ENCODE data around the gene PRDM16. TPM values are rescaled to one million over a fixed set of nuclear protein-coding genes. Genes with fewer than 3 reads are reported as not detected.

Gene PRDM16
- total and polyA plus RNA-seq, 4 donors = 5.0 to 80.7 (median 41.5) TPM

GRCh38 chr1:3479511-3480368 is 410.7 kb downstream of the PRDM16 start:
- H3K9me3 ChIP-seq (ENCODE audit: control insufficient read depth, low read length) = no peaks in the 10 kb centered on the region
- no peaks in the 10 kb centered on the region for H3K27me3 ChIP-seq (ENCODE audit: control insufficient read depth in 1 of 2, insufficient read depth in 2 of 2, low read length in 1 of 2)
- ATAC-seq (ENCODE audit: low FRiP score) = no peak
- no peaks in the 10 kb centered on the region for H3K36me3 ChIP-seq (ENCODE audit: control insufficient read depth in 1 of 2, insufficient read depth in 2 of 2, low read length in 1 of 2)
- no peak for DNase-seq
- no peak overlapping the region for H3K27ac ChIP-seq (ENCODE audit: low read depth in 1 of 2, low read length in 2 of 2)
- no peak overlapping the region for H3K4me3 ChIP-seq (ENCODE audit: low read length in 2 of 2)
- 53 to 64% methylated on average over 30 of the region's 30 CpGs for WGBS, 2 donors
- intact Hi-C loops (cut with DNase I) = no loop called here
- no peaks in the 10 kb centered on the region for H3K4me1 ChIP-seq (ENCODE audit: control insufficient read depth in 1 of 2, insufficient read depth in 2 of 2, low read length in 2 of 2)

GRCh38 chr1:3480369-3480719 is 411.3 kb downstream of the PRDM16 start:
- no peak overlapping the region for H3K27ac ChIP-seq (ENCODE audit: low read depth in 1 of 2, low read length in 2 of 2)
- intact Hi-C loops (cut with DNase I) = no loop called here
- no peaks in the 10 kb centered on the region for H3K4me1 ChIP-seq (ENCODE audit: control insufficient read depth in 1 of 2, insufficient read depth in 2 of 2, low read length in 2 of 2)
- WGBS, 2 donors = 29 to 38% methylated on average over 15 to 21 of the region's 21 CpGs
- H3K4me3 ChIP-seq (ENCODE audit: low read length in 2 of 2) = no peak overlapping the region
- DNase-seq (no peak), ATAC-seq (ENCODE audit: low FRiP score) (no peak)
- H3K9me3 ChIP-seq (ENCODE audit: control insufficient read depth, low read length) = no peaks in the 10 kb centered on the region
- no peaks in the 10 kb centered on the region for H3K27me3 ChIP-seq (ENCODE audit: control insufficient read depth in 1 of 2, insufficient read depth in 2 of 2, low read length in 1 of 2)
- no peaks in the 10 kb centered on the region for H3K36me3 ChIP-seq (ENCODE audit: control insufficient read depth in 1 of 2, insufficient read depth in 2 of 2, low read length in 1 of 2)

DNA sequence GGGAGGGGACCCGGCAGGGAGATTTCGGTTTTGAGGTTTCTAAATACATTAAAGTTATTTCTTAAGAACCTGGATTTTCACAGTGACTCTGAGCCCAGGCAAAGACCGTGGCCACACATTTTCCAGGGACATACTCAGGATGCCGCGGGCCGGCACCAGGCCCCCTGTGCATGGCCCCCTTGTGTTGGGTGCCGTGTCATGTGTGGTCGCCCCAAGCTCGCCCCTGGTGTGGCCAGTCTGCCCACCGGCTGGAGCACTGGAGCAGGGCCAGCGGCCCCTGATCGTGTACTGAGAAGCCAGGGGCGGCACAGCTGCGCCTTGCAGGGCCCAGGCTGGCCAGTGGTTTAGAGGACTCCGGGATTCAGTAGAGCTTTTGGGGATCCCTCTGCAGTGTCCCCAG is 412.0 kb downstream of the PRDM16 start:
- no peaks in the 10 kb centered on the region for H3K9me3 ChIP-seq (ENCODE audit: control insufficient read depth, low read length)
- ATAC-seq (ENCODE audit: low FRiP score) = no peak
- H3K36me3 ChIP-seq (ENCODE audit: control insufficient read depth in 1 of 2, insufficient read depth in 2 of 2, low read length in 1 of 2) = no peaks in the 10 kb centered on the region
- no peak overlapping the region for H3K4me3 ChIP-seq (ENCODE audit: low read length in 2 of 2)
- no peaks in the 10 kb centered on the region for H3K4me1 ChIP-seq (ENCODE audit: control insufficient read depth in 1 of 2, insufficient read depth in 2 of 2, low read length in 2 of 2)
- no peak for DNase-seq
- intact Hi-C loops (cut with DNase I) = no loop called here
- 31 to 34% methylated on average over 15 of the region's 15 CpGs for WGBS, 2 donors
- no peak overlapping the region for H3K27ac ChIP-seq (ENCODE audit: low read depth in 1 of 2, low read length in 2 of 2)
- H3K27me3 ChIP-seq (ENCODE audit: control insufficient read depth in 1 of 2, insufficient read depth in 2 of 2, low read length in 1 of 2) = no peaks in the 10 kb centered on the region

- no peaks in the 10 kb centered on the region for H3K36me3 ChIP-seq (ENCODE audit: control insufficient read depth in 1 of 2, insufficient read depth in 2 of 2, low read length in 1 of 2)
- no peak overlapping the region for H3K4me3 ChIP-seq (ENCODE audit: low read length in 2 of 2)
- ATAC-seq (ENCODE audit: low FRiP score) (no peak), DNase-seq (no peak)
- H3K27me3 ChIP-seq (ENCODE audit: control insufficient read depth in 1 of 2, insufficient read depth in 2 of 2, low read length in 1 of 2) = no peaks in the 10 kb centered on the region
- H3K9me3 ChIP-seq (ENCODE audit: control insufficient read depth, low read length) = no peaks in the 10 kb centered on the region
- 36 to 37% methylated on average over 19 to 20 of the region's 20 CpGs for WGBS, 2 donors
- intact Hi-C loops (cut with DNase I) = no loop called here
- H3K4me1 ChIP-seq (ENCODE audit: control insufficient read depth in 1 of 2, insufficient read depth in 2 of 2, low read length in 2 of 2) = no peaks in the 10 kb centered on the region
- no peak overlapping the region for H3K27ac ChIP-seq (ENCODE audit: low read depth in 1 of 2, low read length in 2 of 2)
Measured at GRCh38 chr1:3481836-3482375, 412.9 kb downstream of the PRDM16 start.

- Histone ChIP-seq H3K9me3 (ENCODE audit: control insufficient read depth, low read length) (no peaks in the 10 kb centered on the region), H3K4me1 (ENCODE audit: control insufficient read depth in 1 of 2, insufficient read depth in 2 of 2, low read length in 2 of 2) (no peaks in the 10 kb centered on the region), H3K36me3 (ENCODE audit: control insufficient read depth in 1 of 2, insufficient read depth in 2 of 2, low read length in 1 of 2) (no peaks in the 10 kb centered on the region), H3K27ac (ENCODE audit: low read depth in 1 of 2, low read length in 2 of 2) (no peak overlapping the region), H3K4me3 (ENCODE audit: low read length in 2 of 2) (no peak overlapping the region), H3K27me3 (ENCODE audit: control insufficient read depth in 1 of 2, insufficient read depth in 2 of 2, low read length in 1 of 2) (no peaks in the 10 kb centered on the region)
- WGBS, 2 donors = 25 to 31% methylated on average over 18 of the region's 18 CpGs
- intact Hi-C loops (cut with DNase I) = no loop called here
- DNase-seq (no peak), ATAC-seq (ENCODE audit: low FRiP score) (no peak)
Measured at GRCh38 chr1:3482378-3482849, 413.4 kb downstream of the PRDM16 start.

- H3K27me3 ChIP-seq (ENCODE audit: control insufficient read depth in 1 of 2, insufficient read depth in 2 of 2, low read length in 1 of 2) = no peaks in the 10 kb centered on the region
- no peak overlapping the region for H3K27ac ChIP-seq (ENCODE audit: low read depth in 1 of 2, low read length in 2 of 2)
- intact Hi-C loops (cut with DNase I) = no loop called here
- 69 to 70% methylated on average over 14 of the region's 14 CpGs for WGBS, 2 donors
- no peaks in the 10 kb centered on the region for H3K36me3 ChIP-seq (ENCODE audit: control insufficient read depth in 1 of 2, insufficient read depth in 2 of 2, low read length in 1 of 2)
- H3K4me1 ChIP-seq (ENCODE audit: control insufficient read depth in 1 of 2, insufficient read depth in 2 of 2, low read length in 2 of 2) = no peaks in the 10 kb centered on the region
- no peaks in the 10 kb centered on the region for H3K9me3 ChIP-seq (ENCODE audit: control insufficient read depth, low read length)
- ATAC-seq (ENCODE audit: low FRiP score) (peak; percentile 2), DNase-seq (no peak)
- no peak overlapping the region for H3K4me3 ChIP-seq (ENCODE audit: low read length in 2 of 2)
Measured at GRCh38 chr1:3483380-3483779, 414.4 kb downstream of the PRDM16 start.

- peaks cover 0 to 3% of the 10 kb centered on the region in 2 donors for H3K36me3 ChIP-seq (ENCODE audit: control insufficient read depth in 1 of 2, insufficient read depth in 2 of 2, low read length in 1 of 2)
- intact Hi-C loops (cut with DNase I) = no loop called here
- H3K4me1 ChIP-seq (ENCODE audit: control insufficient read depth in 1 of 2, insufficient read depth in 2 of 2, low read length in 2 of 2) = no peaks in the 10 kb centered on the region
- H3K4me3 ChIP-seq (ENCODE audit: low read length in 2 of 2) = no peak overlapping the region
- ATAC-seq (ENCODE audit: low FRiP score) (peak; percentile 48), DNase-seq (no peak)
- H3K9me3 ChIP-seq (ENCODE audit: control insufficient read depth, low read length) = no peaks in the 10 kb centered on the region
- WGBS, 2 donors = 52 to 56% methylated on average over 31 of the region's 31 CpGs
- no peaks in the 10 kb centered on the region for H3K27me3 ChIP-seq (ENCODE audit: control insufficient read depth in 1 of 2, insufficient read depth in 2 of 2, low read length in 1 of 2)
- H3K27ac ChIP-seq (ENCODE audit: low read depth in 1 of 2, low read length in 2 of 2) = no peak overlapping the region
Measured at GRCh38 chr1:3483801-3484444, 414.9 kb downstream of the PRDM16 start.

DNA sequence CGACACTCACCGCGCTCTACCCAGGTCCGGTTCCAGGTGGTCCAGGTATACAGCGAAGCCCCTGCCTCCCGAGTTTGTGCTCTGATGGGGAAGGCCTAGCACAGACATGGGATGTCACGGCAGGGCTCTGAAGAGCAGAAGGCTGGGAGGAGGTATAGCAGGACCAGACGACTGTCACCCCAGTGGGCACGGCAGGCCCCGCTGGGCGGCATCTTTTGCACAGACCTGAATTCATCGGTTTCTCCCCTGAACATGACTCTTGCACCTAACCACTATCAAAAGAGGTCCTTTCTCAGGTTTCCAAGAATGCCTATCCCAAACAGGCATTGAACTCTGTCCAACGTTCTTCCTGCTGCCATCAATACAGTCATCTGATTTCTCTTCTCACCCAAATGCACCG is 416.0 kb downstream of the PRDM16 start:
- Histone ChIP-seq H3K27ac (ENCODE audit: low read depth in 1 of 2, low read length in 2 of 2) (no peak overlapping the region), H3K27me3 (ENCODE audit: control insufficient read depth in 1 of 2, insufficient read depth in 2 of 2, low read length in 1 of 2) (no peaks in the 10 kb centered on the region), H3K4me3 (ENCODE audit: low read length in 2 of 2) (no peak overlapping the region), H3K4me1 (ENCODE audit: control insufficient read depth in 1 of 2, insufficient read depth in 2 of 2, low read length in 2 of 2) (no peaks in the 10 kb centered on the region), H3K36me3 (ENCODE audit: control insufficient read depth in 1 of 2, insufficient read depth in 2 of 2, low read length in 1 of 2) (peaks cover under 1 to 5% of the 10 kb centered on the region in 2 donors), H3K9me3 (ENCODE audit: control insufficient read depth, low read length) (no peaks in the 10 kb centered on the region)
- WGBS, 2 donors = 94% methylated on average over 14 of the region's 14 CpGs
- DNase-seq (no peak), ATAC-seq (ENCODE audit: low FRiP score) (no peak)
- intact Hi-C loops (cut with DNase I) = no loop called here

Measured in aorta (tissue), 5 donors.